Gastroesophageal sphincter (tissue), 3 donors: Measurements from ENCODE around the gene KIRREL3.

Experiments used
- CTCF ChIP-seq, 4 experiments: fragments of 200-600 bp in 2 of 4; fragments of 450-650 bp in 2 of 4; sonication (generic) in 1 of 4; IDR thresholded peaks; one replicate each; pipeline ENCODE4 v1.5.1; 2017 to 2019; ENCODE audit warnings: antibody characterized with exemption in 4 of 4, mild to moderate bottlenecking in 2 of 4, moderate library complexity in 2 of 4
- EP300 ChIP-seq: sonication (generic); formaldehyde crosslinking; IDR thresholded peaks from one replicate; pipeline ENCODE4 v1.6.1; 2017; ENCODE audit warnings: antibody characterized with exemption, mild to moderate bottlenecking
- POLR2A ChIP-seq, 2 donors: fragments of 450-650 bp; IDR thresholded peaks; one replicate each; pipeline ENCODE4 v1.6.1; 2017; ENCODE audit warnings: antibody characterized with exemption in 2 of 2, mild to moderate bottlenecking in 2 of 2, moderate library complexity in 1 of 2

- TF ChIP-seq POLR2A (IDR thresholded peaks at IDR 0.05) (no peak), CTCF (IDR thresholded peaks at IDR 0.05) (no peak), EP300 (no peak)
Measured at GRCh38 chr11:126949066-126949891, 51.3 kb downstream of the KIRREL3 start.
